Measurements from ENCODE around the gene LTBR.

The LTBR gene

DNA sequence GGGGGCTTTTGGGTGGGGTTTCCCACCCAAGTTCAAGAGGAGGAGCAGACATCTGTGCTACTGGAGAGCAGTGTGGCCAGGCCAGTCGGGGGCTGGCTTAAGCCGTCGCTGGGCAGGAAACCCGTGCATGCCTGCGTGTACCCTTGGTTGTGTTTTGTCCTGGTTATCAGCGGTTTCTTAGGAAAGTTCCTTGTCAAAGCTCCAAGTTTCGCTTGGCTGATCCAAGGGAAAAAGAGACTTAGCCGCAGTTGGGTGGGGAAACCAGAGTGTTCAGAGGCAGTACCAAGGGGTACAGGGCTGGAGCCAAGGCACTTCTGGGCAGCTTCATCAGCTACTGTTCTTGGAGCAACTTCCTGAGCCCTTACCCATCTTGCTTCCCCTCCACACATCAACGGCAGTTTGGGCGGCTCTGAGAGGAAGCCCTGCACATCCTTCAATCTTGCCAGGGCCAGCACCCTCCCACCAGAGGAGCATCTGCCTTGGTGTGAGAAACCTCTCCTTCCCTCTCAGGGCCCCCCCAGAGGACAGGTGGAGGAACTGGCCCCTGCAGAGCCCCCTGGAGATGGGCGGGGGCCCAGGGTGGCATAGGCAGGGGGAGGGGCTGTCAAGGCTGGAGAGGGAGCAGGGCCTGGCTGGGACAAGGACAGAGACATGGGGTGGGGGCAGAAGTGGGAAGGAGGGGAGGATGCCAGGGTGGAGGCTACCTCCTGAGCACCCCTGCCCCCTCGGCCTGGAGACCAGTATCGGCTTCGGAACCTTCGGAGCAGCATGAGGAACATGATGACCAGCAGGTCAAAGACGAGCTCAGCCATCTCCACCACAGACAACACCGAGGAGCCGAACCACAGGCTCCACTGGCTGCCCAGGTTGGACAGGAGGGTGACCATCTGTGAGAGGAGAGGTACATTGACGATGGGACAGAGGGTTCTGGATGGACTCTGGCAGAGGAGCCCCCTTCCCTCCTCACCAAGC lies 36.3 kb upstream of the LTBR start:
- no peak for DNase-seq

DNA sequence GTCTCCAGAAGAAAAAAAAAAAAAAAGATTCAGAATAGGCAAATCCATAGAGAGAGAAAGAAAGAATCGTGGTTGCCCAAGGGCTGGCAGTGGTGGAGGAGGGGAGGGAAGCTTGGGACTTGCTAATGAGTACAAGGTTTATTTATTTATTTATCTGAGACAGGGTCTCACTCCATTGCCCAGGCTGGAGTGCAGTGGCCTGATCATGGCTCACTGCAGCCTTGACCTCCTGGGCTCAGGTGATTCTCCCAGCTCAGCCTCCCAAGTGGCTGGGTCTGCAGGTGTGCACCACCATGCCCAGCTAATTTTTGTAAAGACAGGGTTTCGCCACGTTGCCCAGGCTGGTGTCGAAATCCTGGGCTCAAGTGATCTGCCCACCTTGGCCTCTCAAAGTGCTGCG lies 32.3 kb upstream of the LTBR start:
- DNase-seq: no peak

DNA sequence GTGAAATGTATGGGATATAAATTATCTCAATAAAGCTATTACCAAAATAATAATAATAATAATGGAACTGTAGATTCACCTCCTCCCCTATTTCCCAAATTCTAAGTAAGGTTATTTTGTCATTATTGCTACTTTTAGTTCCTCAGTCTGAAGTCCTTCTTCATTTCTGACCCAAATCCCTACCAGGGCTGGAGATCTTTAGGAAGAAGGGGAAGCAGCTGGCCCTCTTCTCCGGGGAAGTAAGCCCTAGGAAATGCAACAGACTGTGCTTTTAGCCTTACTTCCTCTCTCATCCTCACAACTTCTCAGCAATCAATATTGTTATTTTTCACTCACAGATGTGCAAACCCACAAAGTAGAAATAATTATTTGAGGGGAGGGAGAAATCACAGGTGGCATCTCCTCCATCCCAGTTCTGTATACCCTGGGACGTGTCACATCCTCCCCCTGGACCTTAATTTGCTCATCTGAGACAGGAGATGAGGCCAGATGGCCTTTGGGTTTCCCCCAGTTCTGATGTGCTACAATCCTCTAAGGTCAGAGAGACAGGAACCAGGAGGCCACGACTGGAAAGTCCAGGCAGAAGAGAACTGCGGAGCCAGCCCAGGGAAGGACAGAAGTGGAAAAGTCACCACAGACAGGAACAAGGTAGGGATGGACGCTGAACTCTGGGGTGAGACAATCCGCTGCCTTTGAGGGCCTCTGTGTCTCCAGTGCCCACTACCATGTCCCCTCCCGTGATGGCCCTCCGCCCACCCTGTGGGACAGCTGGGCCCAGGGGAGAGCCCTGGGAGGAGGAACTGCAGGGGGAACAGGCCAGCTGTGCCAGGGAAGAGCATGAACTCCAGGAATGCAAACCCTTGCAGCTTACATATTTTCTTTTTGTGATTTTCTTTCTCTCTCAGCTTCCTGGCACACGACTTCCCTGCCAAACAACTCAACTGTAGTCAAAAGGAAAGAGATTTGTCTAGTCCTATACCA lies 31.5 kb upstream of the LTBR start:
- no peak for DNase-seq

DNA sequence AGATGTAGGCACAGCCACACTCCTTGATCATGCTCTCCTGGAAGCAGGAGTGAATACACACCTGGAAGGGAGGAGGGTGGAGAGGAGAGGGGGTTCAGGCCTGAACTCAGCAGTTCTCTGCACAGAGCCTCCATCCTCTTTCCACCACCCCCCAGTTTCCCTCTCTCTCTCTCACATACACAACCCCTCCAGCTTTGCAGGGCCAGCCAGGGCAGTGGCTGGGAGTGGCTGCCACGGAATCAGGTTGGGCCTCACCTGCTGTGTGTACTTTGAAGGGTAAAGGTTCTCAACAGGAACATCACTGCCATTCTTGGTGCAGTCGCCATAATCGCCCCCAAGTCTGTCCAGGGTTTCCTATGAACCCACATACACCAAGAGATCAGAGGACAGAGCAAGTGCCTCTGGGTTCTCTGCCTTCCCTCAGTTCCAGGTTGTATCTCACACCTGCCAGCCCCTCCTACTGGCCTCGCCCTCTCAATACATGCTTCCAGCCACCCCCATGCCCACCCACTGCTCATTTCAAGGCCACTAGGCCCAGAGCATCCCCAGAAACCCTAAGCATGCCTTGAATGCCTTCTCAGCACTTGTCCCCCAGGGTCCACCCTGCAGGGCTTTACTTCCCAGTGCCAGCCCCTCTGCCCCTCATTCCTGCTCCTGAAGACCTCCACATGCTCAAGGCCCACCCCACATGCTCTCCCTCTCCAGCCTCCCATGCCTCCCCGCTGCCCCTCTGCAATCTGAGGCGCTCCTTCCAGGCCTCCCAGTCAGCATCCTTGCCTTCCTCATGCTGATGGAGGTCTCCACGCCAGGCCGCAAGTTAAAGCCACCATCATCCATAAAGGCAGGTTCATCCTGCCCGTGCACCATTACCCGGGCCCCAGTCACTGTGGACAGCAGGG lies 29.2 kb upstream of the LTBR start:
- DNase-seq: no peak

DNA sequence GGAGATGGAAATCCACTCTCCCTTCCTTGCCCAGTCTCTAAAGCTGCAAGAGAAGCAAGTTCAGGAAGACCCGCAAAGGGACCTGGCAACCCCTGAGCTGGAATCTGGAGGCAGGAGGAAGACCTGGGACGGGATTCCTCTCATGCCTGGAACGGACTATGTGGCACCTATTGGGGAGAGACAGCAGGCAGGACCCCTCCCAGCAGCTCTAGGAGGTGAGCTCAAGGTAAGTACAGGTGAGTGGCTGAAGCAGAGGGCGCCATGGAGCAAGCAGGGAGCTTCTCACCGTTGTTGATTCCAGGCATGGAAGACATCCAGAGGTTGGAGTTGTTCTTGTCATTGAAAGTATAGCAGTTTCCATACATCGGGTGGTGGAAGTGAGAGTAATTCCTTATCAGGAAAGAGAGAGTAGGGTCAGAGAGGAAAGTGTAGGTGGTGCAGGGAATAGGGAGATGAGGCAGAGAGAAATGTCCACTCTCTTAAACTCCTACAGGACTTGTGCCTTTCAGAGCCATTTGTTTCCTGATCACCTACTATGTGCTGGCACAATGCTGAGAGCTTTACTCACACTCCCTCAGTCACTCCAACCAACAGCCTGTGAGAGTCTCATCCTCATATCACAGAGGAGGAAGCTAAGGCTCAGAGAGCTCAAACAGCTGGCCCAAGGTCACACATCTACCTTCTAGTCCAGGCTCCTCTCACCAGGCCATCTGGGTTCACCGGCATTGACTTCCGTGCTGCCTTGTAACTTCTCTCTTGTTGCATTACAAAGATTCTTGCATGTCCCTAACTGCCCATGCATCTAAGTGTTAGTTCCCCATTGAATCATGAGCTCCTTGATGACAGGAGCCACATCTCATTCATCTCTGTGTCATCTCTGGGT lies 28.2 kb upstream of the LTBR start:
- DNase-seq: no peak

DNA sequence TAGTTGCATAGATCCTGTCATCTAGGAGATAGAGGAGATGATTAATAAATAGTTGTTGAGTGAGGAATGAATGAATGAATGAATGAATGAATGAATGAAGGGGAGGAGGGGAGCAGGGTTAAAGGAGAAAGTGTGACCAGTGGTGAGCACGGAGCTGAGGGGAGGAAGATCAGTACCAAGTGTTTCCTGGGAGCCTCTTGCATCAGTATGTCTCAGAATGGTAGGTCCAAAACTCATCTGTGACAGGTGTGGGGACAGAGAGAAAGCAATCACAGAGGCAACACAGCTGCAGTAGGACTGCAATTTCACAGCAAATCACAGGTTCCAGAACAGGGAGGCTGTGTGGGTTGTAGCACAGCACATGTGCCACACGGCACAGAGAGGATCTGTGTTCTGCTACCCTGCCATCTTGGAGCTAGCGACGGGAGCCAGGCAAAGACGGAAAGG lies 27.6 kb upstream of the LTBR start:
- DNase-seq: no peak

DNA sequence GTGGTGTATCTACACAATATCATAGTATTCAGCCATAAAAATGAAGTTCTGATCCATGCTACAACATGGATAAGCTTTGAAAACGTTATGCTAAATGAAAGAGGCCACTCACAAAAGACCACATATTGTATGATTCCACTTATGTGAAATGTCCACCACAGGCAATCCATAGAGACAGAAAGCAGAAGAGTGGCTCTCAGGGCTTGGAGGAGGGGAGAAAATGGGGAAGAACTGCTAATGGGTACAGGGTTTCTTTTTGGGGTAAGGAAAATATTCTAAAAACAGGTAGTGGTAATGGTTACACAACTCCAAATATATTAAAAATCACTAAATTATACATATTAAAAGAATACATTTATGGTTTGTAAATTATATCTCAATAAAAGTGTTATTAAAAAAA lies 25.1 kb upstream of the LTBR start:
- DNase-seq: no peak

DNA sequence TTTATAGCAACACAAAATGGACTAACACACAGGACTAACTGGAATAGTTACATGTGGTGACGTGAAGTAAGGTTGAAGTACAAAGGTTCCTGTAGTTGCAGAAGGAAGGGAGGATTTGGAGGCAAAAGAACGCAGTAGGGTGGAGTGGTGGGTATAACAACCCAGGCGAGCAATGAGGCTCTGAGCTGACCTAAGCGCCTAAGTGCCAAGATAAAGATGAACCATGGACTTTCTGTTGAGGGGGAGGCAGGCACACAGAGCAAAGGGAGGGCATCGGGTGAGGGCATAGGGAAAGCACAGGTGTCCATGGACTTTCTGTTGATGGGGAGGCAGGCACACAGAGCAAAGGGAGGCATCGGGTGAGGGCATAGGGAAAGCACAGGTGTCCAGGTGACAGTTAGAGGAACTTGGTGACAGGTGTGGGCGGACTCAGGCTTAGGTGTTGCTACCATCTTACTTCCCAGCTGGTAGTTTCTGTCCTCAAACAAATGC lies 23.8 kb upstream of the LTBR start:
- no peak for DNase-seq

DNA sequence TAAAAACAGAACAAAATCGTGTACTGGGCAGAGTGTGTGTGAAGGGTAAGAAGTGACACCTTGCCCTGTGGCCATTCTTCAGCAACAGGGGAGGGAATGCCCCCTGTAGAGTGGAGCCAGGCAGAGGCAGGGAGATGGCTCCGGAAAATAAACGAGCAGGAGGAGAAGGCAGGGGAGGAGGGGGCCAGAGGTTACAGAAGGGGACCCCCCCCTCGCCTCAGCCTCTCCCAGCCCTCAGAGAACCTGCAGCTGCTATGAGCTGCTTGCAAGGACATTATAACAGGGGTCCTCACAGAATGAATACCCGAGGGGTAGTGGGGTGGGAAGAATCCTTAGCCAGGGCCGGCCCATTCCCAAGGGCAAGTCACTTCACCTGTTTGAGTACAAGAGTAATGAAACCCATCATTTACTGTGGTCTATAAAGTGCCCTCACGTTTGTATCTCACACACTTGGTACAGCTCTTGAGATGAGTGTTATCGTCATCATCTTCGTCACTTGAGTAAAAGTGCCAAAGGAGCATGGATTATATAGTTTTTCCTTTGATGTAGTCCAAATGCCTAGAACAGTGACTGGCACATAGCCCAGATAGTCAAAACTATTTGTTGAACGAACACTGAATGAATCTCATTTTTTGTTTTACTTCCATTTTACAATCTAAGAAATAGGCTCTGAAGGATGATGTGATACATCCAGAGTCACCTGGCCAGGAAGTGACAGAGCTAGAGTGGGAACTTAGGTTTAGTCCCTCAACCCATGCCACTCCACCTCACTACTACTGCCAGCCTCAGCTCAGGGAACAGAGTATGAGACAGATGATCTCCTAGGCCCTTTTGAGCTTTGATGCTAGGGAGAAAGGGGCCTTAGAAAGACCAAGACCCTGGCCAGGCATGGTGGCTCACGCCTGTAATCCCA lies 23.1 kb upstream of the LTBR start:
- no peak for DNase-seq

DNA sequence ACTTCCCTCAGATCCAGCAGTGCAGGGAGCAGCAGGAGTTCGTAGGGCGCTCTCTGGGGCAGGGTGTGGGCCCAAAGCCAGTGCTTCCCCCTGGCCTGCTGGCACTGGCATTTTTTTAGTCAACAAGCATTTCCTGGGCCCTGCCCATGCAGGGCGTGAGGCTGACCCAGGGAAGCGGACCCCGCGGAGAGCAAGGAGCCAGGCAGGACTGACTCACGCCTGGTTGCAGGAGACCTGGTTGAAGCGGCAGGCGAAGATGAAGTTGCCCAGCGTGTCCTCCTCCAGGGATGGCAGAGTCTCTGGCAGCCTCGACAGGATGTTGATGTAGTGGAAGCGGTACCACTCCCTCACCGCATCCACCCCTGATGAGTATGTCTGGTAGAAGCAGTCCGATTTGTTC lies 22.1 kb upstream of the LTBR start:
- no peak for DNase-seq

DNA sequence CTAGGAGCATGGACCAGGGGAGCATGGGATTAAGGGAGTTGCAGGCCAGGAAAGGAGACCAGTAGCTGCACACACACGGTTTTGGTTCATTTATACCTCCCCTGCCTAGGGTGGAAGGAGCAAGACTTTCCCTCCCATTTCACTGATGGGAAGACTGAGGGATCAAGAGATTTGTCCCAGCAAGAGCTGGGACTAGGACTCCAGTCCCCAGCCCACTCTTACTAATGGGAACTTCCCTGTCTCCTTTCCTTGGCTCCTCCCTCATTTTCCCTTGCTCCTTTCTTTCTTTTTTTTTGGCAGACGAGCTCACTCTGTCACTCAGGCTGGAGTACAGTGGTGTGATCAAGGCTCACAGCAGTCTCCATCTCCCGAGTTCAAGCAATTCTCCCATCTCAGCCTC lies 21.6 kb upstream of the LTBR start:
- DNase-seq: no peak

DNA sequence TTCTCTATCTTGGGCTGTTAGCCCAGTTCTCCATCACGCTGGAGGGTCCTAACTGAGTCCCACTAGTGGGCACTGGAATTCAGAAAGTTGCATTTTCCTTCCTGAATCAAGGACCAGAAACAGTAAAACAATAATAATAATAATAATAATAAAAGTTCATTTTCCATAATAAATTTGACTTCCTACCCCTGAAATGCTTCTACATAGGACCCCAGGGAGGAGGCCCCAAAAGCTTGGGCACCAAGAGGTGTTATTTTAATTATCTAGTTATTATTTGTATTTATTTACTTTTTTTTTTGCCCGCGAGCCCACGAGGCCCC lies 21.0 kb upstream of the LTBR start:
- no peak for DNase-seq

DNA sequence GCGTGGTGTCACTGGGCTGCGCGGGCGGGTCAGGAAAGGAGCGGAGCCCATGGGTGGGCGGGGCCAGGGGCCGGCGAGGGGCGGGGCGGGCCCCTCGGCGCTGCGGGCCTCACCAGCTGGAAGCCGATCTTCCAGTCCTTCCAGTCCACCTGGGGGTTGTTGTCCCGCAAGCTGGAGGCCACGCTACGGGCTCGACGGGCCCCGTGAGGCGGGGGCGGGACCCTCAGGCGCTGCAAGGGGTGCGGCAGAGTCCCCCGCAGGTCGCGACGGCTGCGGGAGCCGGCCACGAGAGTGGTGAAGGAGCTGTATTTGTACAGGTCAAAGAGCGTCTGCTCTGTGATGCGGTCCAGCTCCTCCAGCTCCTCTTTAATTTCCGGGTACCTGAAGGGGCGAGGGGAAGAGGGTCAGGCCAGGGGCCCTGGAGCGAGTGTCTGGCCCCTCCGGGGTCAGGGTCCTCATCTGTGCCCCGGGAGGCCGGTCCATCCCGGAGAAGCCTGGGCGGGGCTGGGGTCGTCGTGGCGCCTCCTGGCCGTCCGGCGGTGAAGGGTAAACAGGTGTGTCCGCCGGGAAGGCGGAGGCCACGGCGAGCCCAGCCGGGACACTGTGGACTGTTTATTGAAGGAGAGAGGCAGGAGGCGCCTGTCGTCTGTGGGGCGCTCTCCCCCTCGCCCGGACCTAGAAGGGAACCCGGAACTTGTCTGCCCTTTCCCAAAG lies 20.5 kb upstream of the LTBR start:
- DNase-seq: peak; percentile 71

DNA sequence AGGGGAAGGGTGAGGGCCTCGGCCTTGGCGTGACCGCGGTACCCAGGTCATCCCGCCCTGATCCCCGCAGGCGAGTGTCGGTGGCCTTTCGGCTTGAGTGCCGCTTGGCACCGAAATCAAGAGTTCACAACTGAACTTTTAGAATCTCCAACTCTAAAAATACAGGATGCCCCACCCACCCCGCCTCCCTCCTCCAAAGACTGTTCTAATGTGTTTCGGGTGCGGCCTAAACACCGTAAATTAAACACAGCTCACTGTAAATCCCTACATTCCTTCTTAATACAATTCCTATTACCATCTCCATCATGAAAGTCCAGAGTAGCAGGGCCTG lies 20.0 kb upstream of the LTBR start:
- DNase-seq: no peak

DNA sequence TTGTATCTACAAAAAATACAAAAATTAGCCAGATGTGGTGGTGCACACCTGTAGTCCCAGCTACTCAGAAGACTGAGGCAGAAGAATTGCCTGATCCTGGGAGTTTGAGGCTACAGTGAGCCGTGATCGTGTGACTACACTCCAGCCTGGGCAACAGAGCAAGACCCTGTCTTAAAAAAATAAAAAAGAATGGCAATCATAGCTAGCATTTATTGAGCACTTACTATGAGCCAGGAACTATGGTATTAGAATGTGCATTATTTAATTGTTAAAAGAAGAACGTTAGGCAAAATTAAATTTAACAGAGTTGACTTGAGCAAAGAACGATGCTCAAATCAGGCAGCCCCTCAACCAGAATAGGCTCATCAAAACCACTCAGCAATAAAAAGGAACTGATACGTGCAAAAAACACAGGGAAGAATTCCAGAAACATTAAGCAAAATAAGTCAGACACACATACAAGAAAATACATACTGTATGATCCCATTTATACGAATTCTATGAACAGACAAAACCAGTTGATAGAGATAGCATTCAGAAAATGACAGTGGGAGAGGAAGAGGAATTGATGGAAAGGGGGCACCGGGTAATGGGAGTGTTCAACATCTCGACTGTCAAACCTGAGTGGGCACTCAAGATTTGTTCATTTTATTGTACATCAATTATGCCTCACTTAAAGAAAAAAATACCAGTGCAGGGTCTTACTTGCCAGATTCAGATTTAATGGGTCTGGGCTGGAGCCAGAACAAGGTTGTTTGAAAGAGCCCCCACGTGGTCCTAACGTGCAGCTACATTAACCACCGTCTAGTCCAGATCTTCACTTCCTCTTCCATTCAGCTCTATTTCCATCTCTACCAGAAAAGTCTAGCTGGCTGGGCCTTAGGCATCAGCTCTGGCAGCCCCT lies 16.6 kb upstream of the LTBR start:
- peak; percentile 66 for DNase-seq

DNA sequence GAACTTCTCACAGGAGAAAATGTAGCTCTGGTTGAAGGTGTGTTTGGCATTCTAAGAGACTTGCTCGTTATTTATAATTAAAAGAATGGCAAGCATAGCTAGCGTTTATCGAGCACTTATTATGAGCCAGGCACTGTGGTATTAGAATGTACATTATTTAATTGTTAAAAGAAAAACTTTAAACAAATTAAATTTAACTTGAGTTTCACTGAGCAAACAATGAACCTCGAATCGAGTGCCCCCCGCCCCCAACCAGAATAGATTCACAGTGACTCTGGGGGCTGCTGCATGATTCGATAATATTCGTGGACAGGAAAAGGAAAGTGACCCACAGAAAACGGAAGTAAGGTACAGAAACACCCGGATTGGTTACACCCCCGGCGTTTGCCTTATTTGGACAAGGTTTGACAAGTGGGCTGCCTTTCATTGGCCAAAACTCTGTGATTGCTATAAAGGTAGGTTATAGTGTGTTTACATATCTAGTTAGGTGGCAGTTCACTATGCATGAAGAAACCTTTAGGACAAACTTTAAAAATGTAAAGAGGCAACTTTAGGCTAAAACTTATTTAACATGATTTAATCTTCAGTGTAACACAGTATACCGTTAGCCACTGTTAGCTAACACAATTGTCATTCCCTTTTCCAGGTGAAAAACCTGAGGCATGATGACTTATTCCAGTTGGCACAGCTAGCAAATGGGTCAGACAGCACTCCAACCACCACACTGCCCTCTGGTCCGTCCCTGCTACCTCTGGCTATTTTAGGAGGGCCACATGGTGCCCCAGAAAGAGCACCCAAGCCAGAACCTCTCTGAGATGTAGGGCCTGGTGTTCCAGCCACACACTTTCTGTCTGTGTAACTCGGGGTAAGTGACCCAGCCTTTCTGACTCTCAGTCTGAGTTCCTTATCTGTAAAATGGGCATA lies 15.7 kb upstream of the LTBR start:
- peak; percentile 33 for DNase-seq

DNA sequence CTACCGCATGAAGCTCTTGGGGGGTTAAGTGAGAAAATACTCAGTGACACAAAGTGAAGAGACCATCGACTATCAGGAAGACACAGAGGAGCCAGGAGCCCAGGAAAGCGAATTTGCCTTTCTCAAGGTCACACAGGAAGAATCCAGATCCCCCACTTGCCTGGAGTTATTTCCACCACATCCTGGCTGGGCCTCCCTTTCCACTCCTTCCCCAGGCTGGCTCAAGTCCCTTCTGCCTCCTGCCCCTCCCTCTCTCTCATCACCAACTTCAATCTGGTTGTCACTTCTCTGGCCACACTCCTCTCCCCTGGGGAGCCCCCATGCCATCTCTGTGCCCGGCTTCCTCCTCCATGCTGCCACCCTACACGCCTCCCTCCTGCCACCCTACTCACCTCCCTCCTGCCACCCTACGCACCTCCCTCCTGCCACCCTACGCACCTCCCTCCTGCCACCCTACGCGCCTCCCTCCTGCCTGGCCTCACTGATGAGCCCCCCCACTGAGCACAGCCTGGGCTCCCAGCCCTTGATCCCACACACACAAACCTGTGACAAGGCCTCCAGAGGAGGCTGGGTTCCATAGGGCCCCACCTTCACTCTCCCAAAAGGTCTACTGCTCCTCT lies 14.9 kb upstream of the LTBR start:
- DNase-seq: no peak
